HepG2 (cell line): Measurements from ENCODE around the gene UBQLN1. TPM values are rescaled to one million over a fixed set of nuclear protein-coding genes. Genes with fewer than 3 reads are reported as not detected.
A peak's percentile ranks its signal among the peaks of the same experiment; 100 is the strongest.

Source experiments
- ESRRA ChIP-seq: sonication (generic); formaldehyde crosslinking; IDR thresholded peaks from 2 replicates; pipeline ENCODE4 v1.5.1; 2020; ENCODE audit warnings: mild to moderate bottlenecking, low read depth, missing genetic modification reagents
- HDAC6 ChIP-seq: fragments of 200-600 bp; sonication (generic); IDR thresholded peaks from 2 replicates; pipeline ENCODE4 v1.7.0; 2017; ENCODE audit warnings: mild to moderate bottlenecking, antibody characterized with exemption, low read length, low read depth
- HOXA9 ChIP-seq: sonication (generic); formaldehyde crosslinking; IDR thresholded peaks from 2 replicates; pipeline ENCODE4 v1.8.1; 2022; ENCODE audit warnings: missing genetic modification reagents, mild to moderate bottlenecking, moderate library complexity, borderline replicate concordance
- JUND ChIP-seq: sonication (generic); formaldehyde crosslinking; IDR thresholded peaks from 2 replicates; pipeline ENCODE4 v1.8.0; 2022; ENCODE audit warnings: mild to moderate bottlenecking, missing genetic modification reagents
- KDM2A ChIP-seq: sonication (generic); formaldehyde crosslinking; IDR thresholded peaks from 2 replicates; pipeline ENCODE4 v1.4.0; 2020; ENCODE audit warnings: low read depth, missing genetic modification reagents, borderline replicate concordance
- KLF13 ChIP-seq: sonication (generic); formaldehyde crosslinking; IDR thresholded peaks from 2 replicates; pipeline ENCODE4 v1.4.0; 2020; ENCODE audit warnings: mild to moderate bottlenecking, missing genetic modification reagents
- XBP1 ChIP-seq: sonication (generic); formaldehyde crosslinking; IDR thresholded peaks from 2 replicates; pipeline ENCODE4 v1.5.0; 2020; ENCODE audit warnings: missing genetic modification reagents
- ZNF296 ChIP-seq: sonication (generic); formaldehyde crosslinking; conservative IDR thresholded peaks from 2 replicates; pipeline ENCODE4 v1.5.0; 2020; ENCODE audit warnings: mild to moderate bottlenecking, missing genetic modification reagents
- ZNF496 ChIP-seq: sonication (generic); formaldehyde crosslinking; IDR thresholded peaks from 2 replicates; pipeline ENCODE4 v1.8.1; 2023; ENCODE audit warnings: mild to moderate bottlenecking, moderate library complexity, missing genetic modification reagents; ENCODE audit not compliant: insufficient replicate concordance
- ZNF761 ChIP-seq: sonication (generic); formaldehyde crosslinking; conservative IDR thresholded peaks from 2 replicates; pipeline ENCODE4 v1.4.0; 2020; ENCODE audit warnings: mild to moderate bottlenecking, missing genetic modification reagents
- polyA plus RNA-seq, 8 experiments: library from polyadenylated mRNA; depleted of rRNA in 3 of 8; stranded (reverse) in 7 of 8; unstranded in 1 of 8; fragments of >200 nt; fragmentation: Illumina TruSeq in 4 of 8; extraction: Trizol in 4 of 8; gene quantifications; 2 replicates each; pipeline versions ENCODE4 v1.2.1 to v1.2.3, GENCODE V29; 2011 to 2016; ENCODE audit warnings: low read depth in 4 of 8, missing spikeins in 1 of 8, mixed read lengths in 1 of 8; ENCODE audit not compliant: insufficient read depth in 1 of 8
- total RNA-seq, 5 experiments: library from RNA; depleted of rRNA; stranded (reverse); fragments of >200 nt; fragmentation: Illumina TruSeq; extraction: Trizol; gene quantifications; 2 replicates each; pipeline ENCODE4 v1.2.3, GENCODE V29; 2016; ENCODE audit warnings: low read depth in 1 of 5
- TF ChIP-seq, protein P1 (sequence below): sonication (generic); formaldehyde crosslinking; IDR thresholded peaks from 2 replicates; pipeline ENCODE4 v1.5.0; 2020; ENCODE audit warnings: missing genetic modification reagents
- TF ChIP-seq, protein P2 (sequence below): sonication (generic); formaldehyde crosslinking; IDR thresholded peaks from 2 replicates; pipeline ENCODE4 v1.9.0; 2021; ENCODE audit warnings: mild to moderate bottlenecking, missing genetic modification reagents
- TF ChIP-seq, protein P3 (sequence below): sonication (generic); formaldehyde crosslinking; IDR thresholded peaks from 2 replicates; pipeline ENCODE4 v1.4.0; 2020; ENCODE audit warnings: missing genetic modification reagents

The UBQLN1 gene
- total and polyA plus RNA-seq, 2 of the 13 experiments (the other 11 are each of a cell fraction or from before 2014, with no cell fraction given) = 78.1 to 83.8 TPM

DNA sequence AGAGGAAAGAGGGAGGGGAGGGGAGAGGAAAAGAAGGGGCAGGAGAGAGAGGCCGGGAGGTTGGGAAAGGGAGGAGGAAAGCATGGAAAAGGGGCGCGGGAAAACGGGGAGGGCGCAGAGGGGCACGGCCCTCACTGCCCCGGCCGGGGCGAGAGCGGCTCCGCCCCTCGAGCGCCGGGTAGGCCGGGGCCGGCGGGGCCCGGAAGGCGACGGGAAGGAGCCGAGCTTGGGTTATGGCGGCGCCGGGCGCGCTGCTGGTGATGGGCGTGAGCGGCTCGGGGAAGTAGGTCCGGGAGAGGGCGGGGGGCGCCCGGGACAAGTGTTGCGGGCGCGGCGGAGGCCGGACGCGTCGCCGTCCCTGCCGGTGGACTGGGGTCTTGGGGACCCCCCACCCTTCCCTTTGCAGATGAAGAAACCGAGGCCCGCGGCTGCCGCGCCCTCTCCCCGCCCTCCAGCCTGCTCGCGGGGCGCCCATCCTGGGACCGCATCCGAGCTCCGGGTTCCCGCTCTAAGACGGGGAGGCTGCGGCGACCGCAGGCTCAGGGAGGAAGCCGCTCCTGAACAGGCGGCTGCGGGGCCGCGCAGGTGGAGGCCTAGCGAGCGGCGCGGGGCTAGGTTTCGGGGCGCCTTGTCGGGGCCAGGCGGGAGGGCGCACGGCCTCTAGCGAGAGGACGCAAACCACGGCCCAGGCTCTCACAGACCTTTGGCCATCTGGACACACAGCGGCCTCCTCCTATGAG, 84.6 kb downstream of the UBQLN1 start, which contains the start of gene IDNK (continued):
- TF ChIP-seq, protein P1, sequence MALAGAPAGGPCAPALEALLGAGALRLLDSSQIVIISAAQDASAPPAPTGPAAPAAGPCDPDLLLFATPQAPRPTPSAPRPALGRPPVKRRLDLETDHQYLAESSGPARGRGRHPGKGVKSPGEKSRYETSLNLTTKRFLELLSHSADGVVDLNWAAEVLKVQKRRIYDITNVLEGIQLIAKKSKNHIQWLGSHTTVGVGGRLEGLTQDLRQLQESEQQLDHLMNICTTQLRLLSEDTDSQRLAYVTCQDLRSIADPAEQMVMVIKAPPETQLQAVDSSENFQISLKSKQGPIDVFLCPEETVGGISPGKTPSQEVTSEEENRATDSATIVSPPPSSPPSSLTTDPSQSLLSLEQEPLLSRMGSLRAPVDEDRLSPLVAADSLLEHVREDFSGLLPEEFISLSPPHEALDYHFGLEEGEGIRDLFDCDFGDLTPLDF = peak; percentile 67; the same call in 1 of the 2 replicates
- TF ChIP-seq ZNF496 (no peak), ZNF296 (CRISPR knock-in tag) (0 out of 2 replicates have a peak, but pooled peaks have one; percentile 34), HDAC6 (no peak), ESRRA (CRISPR knock-in tag) (peak; percentile 26; the same call in 1 of the 2 replicates), JUND (CRISPR knock-in tag) (no peak), ZNF761 (CRISPR knock-in tag) (no peak), HOXA9 (CRISPR knock-in tag) (no peak), XBP1 (CRISPR knock-in tag) (no peak), KDM2A (CRISPR knock-in tag) (peak; percentile 79; the same call in 1 of the 2 replicates), KLF13 (CRISPR knock-in tag) (peak; percentile 48; the same call in 1 of the 2 replicates)
- TF ChIP-seq, protein P2, sequence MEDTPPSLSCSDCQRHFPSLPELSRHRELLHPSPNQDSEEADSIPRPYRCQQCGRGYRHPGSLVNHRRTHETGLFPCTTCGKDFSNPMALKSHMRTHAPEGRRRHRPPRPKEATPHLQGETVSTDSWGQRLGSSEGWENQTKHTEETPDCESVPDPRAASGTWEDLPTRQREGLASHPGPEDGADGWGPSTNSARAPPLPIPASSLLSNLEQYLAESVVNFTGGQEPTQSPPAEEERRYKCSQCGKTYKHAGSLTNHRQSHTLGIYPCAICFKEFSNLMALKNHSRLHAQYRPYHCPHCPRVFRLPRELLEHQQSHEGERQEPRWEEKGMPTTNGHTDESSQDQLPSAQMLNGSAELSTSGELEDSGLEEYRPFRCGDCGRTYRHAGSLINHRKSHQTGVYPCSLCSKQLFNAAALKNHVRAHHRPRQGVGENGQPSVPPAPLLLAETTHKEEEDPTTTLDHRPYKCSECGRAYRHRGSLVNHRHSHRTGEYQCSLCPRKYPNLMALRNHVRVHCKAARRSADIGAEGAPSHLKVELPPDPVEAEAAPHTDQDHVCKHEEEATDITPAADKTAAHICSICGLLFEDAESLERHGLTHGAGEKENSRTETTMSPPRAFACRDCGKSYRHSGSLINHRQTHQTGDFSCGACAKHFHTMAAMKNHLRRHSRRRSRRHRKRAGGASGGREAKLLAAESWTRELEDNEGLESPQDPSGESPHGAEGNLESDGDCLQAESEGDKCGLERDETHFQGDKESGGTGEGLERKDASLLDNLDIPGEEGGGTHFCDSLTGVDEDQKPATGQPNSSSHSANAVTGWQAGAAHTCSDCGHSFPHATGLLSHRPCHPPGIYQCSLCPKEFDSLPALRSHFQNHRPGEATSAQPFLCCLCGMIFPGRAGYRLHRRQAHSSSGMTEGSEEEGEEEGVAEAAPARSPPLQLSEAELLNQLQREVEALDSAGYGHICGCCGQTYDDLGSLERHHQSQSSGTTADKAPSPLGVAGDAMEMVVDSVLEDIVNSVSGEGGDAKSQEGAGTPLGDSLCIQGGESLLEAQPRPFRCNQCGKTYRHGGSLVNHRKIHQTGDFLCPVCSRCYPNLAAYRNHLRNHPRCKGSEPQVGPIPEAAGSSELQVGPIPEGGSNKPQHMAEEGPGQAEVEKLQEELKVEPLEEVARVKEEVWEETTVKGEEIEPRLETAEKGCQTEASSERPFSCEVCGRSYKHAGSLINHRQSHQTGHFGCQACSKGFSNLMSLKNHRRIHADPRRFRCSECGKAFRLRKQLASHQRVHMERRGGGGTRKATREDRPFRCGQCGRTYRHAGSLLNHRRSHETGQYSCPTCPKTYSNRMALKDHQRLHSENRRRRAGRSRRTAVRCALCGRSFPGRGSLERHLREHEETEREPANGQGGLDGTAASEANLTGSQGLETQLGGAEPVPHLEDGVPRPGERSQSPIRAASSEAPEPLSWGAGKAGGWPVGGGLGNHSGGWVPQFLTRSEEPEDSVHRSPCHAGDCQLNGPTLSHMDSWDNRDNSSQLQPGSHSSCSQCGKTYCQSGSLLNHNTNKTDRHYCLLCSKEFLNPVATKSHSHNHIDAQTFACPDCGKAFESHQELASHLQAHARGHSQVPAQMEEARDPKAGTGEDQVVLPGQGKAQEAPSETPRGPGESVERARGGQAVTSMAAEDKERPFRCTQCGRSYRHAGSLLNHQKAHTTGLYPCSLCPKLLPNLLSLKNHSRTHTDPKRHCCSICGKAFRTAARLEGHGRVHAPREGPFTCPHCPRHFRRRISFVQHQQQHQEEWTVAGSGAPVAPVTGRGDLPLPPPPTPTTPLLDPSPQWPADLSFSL (CRISPR knock-in tag) = no peak
- TF ChIP-seq, protein P3, sequence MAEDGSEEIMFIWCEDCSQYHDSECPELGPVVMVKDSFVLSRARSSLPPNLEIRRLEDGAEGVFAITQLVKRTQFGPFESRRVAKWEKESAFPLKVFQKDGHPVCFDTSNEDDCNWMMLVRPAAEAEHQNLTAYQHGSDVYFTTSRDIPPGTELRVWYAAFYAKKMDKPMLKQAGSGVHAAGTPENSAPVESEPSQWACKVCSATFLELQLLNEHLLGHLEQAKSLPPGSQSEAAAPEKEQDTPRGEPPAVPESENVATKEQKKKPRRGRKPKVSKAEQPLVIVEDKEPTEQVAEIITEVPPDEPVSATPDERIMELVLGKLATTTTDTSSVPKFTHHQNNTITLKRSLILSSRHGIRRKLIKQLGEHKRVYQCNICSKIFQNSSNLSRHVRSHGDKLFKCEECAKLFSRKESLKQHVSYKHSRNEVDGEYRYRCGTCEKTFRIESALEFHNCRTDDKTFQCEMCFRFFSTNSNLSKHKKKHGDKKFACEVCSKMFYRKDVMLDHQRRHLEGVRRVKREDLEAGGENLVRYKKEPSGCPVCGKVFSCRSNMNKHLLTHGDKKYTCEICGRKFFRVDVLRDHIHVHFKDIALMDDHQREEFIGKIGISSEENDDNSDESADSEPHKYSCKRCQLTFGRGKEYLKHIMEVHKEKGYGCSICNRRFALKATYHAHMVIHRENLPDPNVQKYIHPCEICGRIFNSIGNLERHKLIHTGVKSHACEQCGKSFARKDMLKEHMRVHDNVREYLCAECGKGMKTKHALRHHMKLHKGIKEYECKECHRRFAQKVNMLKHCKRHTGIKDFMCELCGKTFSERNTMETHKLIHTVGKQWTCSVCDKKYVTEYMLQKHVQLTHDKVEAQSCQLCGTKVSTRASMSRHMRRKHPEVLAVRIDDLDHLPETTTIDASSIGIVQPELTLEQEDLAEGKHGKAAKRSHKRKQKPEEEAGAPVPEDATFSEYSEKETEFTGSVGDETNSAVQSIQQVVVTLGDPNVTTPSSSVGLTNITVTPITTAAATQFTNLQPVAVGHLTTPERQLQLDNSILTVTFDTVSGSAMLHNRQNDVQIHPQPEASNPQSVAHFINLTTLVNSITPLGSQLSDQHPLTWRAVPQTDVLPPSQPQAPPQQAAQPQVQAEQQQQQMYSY (CRISPR knock-in tag) = peak; percentile 47; the same call in 1 of the 2 replicates
